ENCODE results near the gene NADSYN1.
A peak's percentile ranks its signal among the peaks of the same experiment; 100 is the strongest.

DNA sequence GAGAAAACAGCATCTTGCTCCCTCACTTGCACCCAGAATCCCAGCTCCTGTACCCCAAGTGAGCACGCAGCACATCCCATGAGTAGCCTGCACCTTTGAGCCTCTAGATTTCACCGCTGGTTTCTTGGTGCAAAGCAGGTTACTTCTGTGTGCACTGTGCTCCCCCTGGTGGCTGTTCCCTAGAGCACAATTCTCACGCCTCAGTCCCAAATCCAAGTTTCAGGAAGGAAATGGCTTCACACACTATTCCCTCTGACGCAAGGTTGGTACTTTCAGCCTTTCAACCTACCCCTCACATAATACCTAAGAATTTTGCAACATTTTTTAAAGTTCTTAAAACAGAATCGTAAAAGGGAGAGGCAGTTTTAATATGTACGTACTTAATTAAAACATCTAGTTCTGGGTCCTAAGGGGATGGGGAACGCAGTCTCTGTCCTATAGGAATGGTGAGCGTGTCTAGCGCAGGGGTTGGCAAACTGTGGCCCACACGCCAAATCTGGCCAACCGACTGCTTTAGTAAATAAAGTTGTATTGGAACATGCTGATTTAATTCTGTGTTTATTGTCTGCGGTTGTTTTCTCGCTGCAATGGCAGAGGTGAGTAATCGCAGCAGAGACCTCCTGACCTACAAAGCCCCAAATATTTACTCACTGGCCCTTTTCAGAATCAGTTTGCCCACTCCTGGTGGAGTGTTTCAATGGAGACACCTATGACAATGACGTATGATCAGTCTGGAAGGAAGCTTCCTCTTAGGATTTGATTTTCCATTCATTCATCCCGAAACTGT, 32.4 kb upstream of the NADSYN1 start:
- TF ChIP-seq CTCF (IDR thresholded peaks at IDR 0.05; ENCODE audit: insufficient read depth, low read depth, low read length) (peak; percentile 61), EZH2 (IDR thresholded peaks at IDR 0.05; ENCODE audit: insufficient read depth, low read length) (no peak)

All from astrocyte (in vitro differentiated cells and primary cell).